ENCODE results near the gene EHBP1L1. TPM values are rescaled to one million over a fixed set of nuclear protein-coding genes. Genes with fewer than 3 reads are reported as not detected.

EHBP1L1 gene
- total RNA-seq, 2 donors from 2014 or later: 6.2 to 9.8 TPM

- no peak for DNase-seq
- Histone ChIP-seq H3K36me3 (ENCODE audit: control insufficient read depth, insufficient read depth, low read length) (peaks cover 27% of the 10 kb centered on the region), H3K9ac (ENCODE audit: extremely low read depth, low read length, poor library complexity, severe bottlenecking) (no peak overlapping the region), H3K4me1 (ENCODE audit: control insufficient read depth, insufficient read depth, low read length) (no peaks in the 10 kb centered on the region), H3K27ac (ENCODE audit: low read depth, low read length) (no peak overlapping the region), H3K4me3 (ENCODE audit: low read length) (no peak overlapping the region), H3K27me3 (ENCODE audit: control insufficient read depth, insufficient read depth, low read length, poor library complexity, severe bottlenecking) (peaks cover 46% of the 10 kb centered on the region), H3K9me3 (ENCODE audit: control insufficient read depth, low read length) (no peaks in the 10 kb centered on the region)
- Mint-ChIP-seq H3K27ac (no peak overlapping the region), H3K4me1 (no peaks in the 10 kb centered on the region), H3K36me3 (ENCODE audit: low read depth) (peaks cover 35% of the 10 kb centered on the region), H3K27me3 (ENCODE audit: insufficient read depth) (peaks cover 42% of the 10 kb centered on the region), H3K4me3 (no peak overlapping the region), H3K9me3 (no peaks in the 10 kb centered on the region)
- 95 to 98% methylated on average over 6 to 16 of the region's 18 CpGs for WGBS, 2 experiments (ENCODE audit: insufficient coverage in 1 of 2, insufficient read length in 1 of 2)
- no peak for TF ChIP-seq CTCF (conservative IDR thresholded peaks at IDR 0.05)
Measured at GRCh38 chr11:65537620-65538231, 38.1 kb upstream of the EHBP1L1 start.

- no peaks in the 10 kb centered on the region for H3K4me1 Mint-ChIP-seq
- peaks cover 32% of the 10 kb centered on the region for H3K36me3 Mint-ChIP-seq (ENCODE audit: low read depth)
- Histone ChIP-seq H3K27ac (ENCODE audit: low read depth, low read length) (no peak overlapping the region), H3K4me3 (ENCODE audit: low read length) (no peak overlapping the region), H3K36me3 (ENCODE audit: control insufficient read depth, insufficient read depth, low read length) (peaks cover 21% of the 10 kb centered on the region), H3K9ac (ENCODE audit: extremely low read depth, low read length, poor library complexity, severe bottlenecking) (no peak overlapping the region), H3K9me3 (ENCODE audit: control insufficient read depth, low read length) (no peaks in the 10 kb centered on the region), H3K4me1 (ENCODE audit: control insufficient read depth, insufficient read depth, low read length) (no peaks in the 10 kb centered on the region), H3K27me3 (ENCODE audit: control insufficient read depth, insufficient read depth, low read length, poor library complexity, severe bottlenecking) (peaks cover 46% of the 10 kb centered on the region)
- H3K27ac Mint-ChIP-seq: no peak overlapping the region
- peaks cover 48% of the 10 kb centered on the region for H3K27me3 Mint-ChIP-seq (ENCODE audit: insufficient read depth)
- WGBS, 2 experiments (ENCODE audit: insufficient coverage in 1 of 2, insufficient read length in 1 of 2): 89% methylated on average over 33 to 43 of the region's 43 CpGs
- TF ChIP-seq CTCF (conservative IDR thresholded peaks at IDR 0.05): no peak
- DNase-seq: no peak
- H3K9me3 Mint-ChIP-seq: no peaks in the 10 kb centered on the region
- H3K4me3 Mint-ChIP-seq: no peak overlapping the region
Measured at GRCh38 chr11:65538232-65538914, 37.5 kb upstream of the EHBP1L1 start.

- no peaks in the 10 kb centered on the region for H3K9me3 ChIP-seq (ENCODE audit: control insufficient read depth, low read length)
- no peaks in the 10 kb centered on the region for H3K4me1 ChIP-seq (ENCODE audit: control insufficient read depth, insufficient read depth, low read length)
- peak overlapping the region; percentile 28 for H3K4me3 Mint-ChIP-seq
- H3K27me3 ChIP-seq (ENCODE audit: control insufficient read depth, insufficient read depth, low read length, poor library complexity, severe bottlenecking): peaks cover 53% of the 10 kb centered on the region
- peaks cover 55% of the 10 kb centered on the region for H3K27me3 Mint-ChIP-seq (ENCODE audit: insufficient read depth)
- H3K27ac ChIP-seq (ENCODE audit: low read depth, low read length): no peak overlapping the region
- peaks cover 32% of the 10 kb centered on the region for H3K36me3 Mint-ChIP-seq (ENCODE audit: low read depth)
- H3K36me3 ChIP-seq (ENCODE audit: control insufficient read depth, insufficient read depth, low read length): peaks cover 21% of the 10 kb centered on the region
- WGBS, 2 experiments (ENCODE audit: insufficient coverage in 1 of 2, insufficient read length in 1 of 2): 16 to 28% methylated on average over 69 to 92 of the region's 92 CpGs
- H3K9ac ChIP-seq (ENCODE audit: extremely low read depth, low read length, poor library complexity, severe bottlenecking): no peak overlapping the region
- TF ChIP-seq CTCF (conservative IDR thresholded peaks at IDR 0.05): peak; percentile 29
- H3K4me1 Mint-ChIP-seq: no peaks in the 10 kb centered on the region
- DNase-seq: peak; percentile 83
- H3K4me3 ChIP-seq (ENCODE audit: low read length): no peak overlapping the region
- H3K27ac Mint-ChIP-seq: no peak overlapping the region
- H3K9me3 Mint-ChIP-seq: no peaks in the 10 kb centered on the region
Measured at GRCh38 chr11:65538915-65539743, 36.7 kb upstream of the EHBP1L1 start.
